Calu3 (cell line): ENCODE results near the gene DRICH1. TPM values are rescaled to one million over a fixed set of nuclear protein-coding genes. Genes with fewer than 3 reads are reported as not detected.
"Not testable (repeated sequence)": the region's sequence is repeated elsewhere in the genome, so short reads cannot be mapped to it uniquely, and the experiment has no call there.

Source experiments
- BruUV-seq: library from RNA; stranded (reverse); fragments of 400-500 nt; replicated peaks from 2 replicates; lab custom pipeline; 2021; lab: Mats Ljungman, UMichigan
- CTCF ChIA-PET: fragments of 300-600 bp; sonication (Branson Sonifier 250); formaldehyde crosslinking; loops from one replicate; lab custom pipeline; 2022; ENCODE audit warnings: antibody characterized with exemption; lab: Charles Lee
- DNase-seq: peaks from one replicate; pipeline ENCODE4 v3.0.0; 2022
- H3K27ac Mint-ChIP-seq: one replicate; pipeline ENCODE4 v1.8.0; 2022; ENCODE audit warnings: mixed read lengths; ENCODE audit not compliant: unreplicated experiment
- H3K27me3 Mint-ChIP-seq: one replicate; pipeline ENCODE4 v1.8.0; 2022; ENCODE audit warnings: mixed read lengths; ENCODE audit not compliant: unreplicated experiment
- H3K36me3 Mint-ChIP-seq: one replicate; pipeline ENCODE4 v1.8.0; 2022; ENCODE audit warnings: mild to moderate bottlenecking, moderate library complexity, mixed read lengths; ENCODE audit not compliant: insufficient read depth, unreplicated experiment
- H3K4me1 Mint-ChIP-seq: one replicate; pipeline ENCODE4 v1.8.0; 2022; ENCODE audit warnings: mild to moderate bottlenecking, low read depth, mixed read lengths; ENCODE audit not compliant: unreplicated experiment
- H3K4me3 Mint-ChIP-seq: one replicate; pipeline ENCODE4 v1.8.0; 2022; ENCODE audit warnings: mild to moderate bottlenecking, low read depth, moderate library complexity, mixed read lengths; ENCODE audit not compliant: unreplicated experiment
- H3K9me3 Mint-ChIP-seq: one replicate; pipeline ENCODE4 v1.8.0; 2022; ENCODE audit warnings: low read depth, mixed read lengths; ENCODE audit not compliant: unreplicated experiment
- intact Hi-C: fragments of 100-400 bp; cut with micrococcal nuclease; formaldehyde crosslinking; loops from one replicate; pipeline ENCODE4 v1.10.0; 2022; ENCODE audit not compliant: unreplicated experiment
- total RNA-seq: library from RNA; stranded (reverse); gene quantifications from 2 replicates; pipeline ENCODE4 v1.2.3, GENCODE V29; 2022
- TF ChIP-seq, protein P1 (sequence below): fragments of 200-600 bp; IDR thresholded peaks from one replicate; pipeline ENCODE4 v1.8.0; 2022; ENCODE audit warnings: antibody characterized with exemption; ENCODE audit not compliant: unreplicated experiment

Gene DRICH1
- total RNA-seq, 1 experiment from 2014 or later, result 1.1 TPM

DNA sequence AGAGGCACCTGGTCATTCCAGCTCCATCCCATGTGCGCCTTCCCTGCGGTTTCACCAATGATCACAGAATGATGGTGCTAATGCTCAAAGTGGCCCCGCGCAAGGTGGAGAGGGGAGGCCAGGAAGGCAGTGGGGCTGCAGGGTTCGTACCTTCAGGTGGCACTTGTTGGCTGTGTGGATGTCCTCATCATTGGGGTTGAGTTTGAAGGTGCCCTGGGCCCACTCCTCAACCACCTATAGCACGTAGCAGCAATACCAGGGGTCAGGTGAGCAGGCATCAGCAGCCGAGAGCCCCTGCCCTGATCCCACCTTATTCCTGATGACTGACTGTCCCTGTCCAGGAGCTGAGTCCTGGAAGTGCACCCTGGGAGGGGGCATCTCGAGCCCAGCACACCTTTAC lies 20.6 kb upstream of the DRICH1 start:
- intact Hi-C loops, result no loop called here
- Mint-ChIP-seq H3K4me1 (no peaks in the 10 kb centered on the region), H3K27me3 (no peaks in the 10 kb centered on the region), H3K27ac (no peak overlapping the region), H3K36me3 (no peaks in the 10 kb centered on the region), H3K4me3 (no peak overlapping the region), H3K9me3 (no peaks in the 10 kb centered on the region)
- no TSS peak for BruUV-seq
- DNase-seq, result no peak
- CTCF ChIA-PET, result no interaction called here
- TF ChIP-seq, protein P1, sequence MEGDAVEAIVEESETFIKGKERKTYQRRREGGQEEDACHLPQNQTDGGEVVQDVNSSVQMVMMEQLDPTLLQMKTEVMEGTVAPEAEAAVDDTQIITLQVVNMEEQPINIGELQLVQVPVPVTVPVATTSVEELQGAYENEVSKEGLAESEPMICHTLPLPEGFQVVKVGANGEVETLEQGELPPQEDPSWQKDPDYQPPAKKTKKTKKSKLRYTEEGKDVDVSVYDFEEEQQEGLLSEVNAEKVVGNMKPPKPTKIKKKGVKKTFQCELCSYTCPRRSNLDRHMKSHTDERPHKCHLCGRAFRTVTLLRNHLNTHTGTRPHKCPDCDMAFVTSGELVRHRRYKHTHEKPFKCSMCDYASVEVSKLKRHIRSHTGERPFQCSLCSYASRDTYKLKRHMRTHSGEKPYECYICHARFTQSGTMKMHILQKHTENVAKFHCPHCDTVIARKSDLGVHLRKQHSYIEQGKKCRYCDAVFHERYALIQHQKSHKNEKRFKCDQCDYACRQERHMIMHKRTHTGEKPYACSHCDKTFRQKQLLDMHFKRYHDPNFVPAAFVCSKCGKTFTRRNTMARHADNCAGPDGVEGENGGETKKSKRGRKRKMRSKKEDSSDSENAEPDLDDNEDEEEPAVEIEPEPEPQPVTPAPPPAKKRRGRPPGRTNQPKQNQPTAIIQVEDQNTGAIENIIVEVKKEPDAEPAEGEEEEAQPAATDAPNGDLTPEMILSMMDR, result no peak

DNA sequence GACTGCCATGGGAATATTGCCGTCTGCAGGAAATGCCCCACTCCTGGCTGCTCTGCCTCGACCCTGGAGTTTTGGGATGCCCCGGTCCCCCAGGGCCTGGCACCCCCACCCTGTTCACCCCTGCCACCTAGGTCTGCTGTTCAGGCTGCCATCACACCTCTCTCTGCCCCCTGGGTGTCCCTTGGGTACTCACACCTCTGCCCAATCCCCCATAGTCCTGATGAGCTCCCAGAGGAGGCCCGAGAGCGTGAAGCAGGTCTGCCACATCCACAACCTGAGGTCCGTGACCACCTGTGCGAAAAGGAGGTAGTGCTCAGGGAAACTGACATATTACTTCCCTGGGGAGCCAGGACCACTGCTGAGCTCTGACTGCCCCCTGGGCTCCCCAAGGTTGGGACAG lies 20.2 kb upstream of the DRICH1 start:
- TF ChIP-seq, protein P1, result no peak
- intact Hi-C loops, result no loop called here
- CTCF ChIA-PET, result no interaction called here
- H3K27ac Mint-ChIP-seq, result no peak overlapping the region
- H3K4me3 Mint-ChIP-seq, result no peak overlapping the region
- no peak for DNase-seq
- H3K36me3 Mint-ChIP-seq, result no peaks in the 10 kb centered on the region
- BruUV-seq, result no TSS peak
- H3K4me1 Mint-ChIP-seq, result no peaks in the 10 kb centered on the region
- H3K27me3 Mint-ChIP-seq, result no peaks in the 10 kb centered on the region
- H3K9me3 Mint-ChIP-seq, result no peaks in the 10 kb centered on the region

DNA sequence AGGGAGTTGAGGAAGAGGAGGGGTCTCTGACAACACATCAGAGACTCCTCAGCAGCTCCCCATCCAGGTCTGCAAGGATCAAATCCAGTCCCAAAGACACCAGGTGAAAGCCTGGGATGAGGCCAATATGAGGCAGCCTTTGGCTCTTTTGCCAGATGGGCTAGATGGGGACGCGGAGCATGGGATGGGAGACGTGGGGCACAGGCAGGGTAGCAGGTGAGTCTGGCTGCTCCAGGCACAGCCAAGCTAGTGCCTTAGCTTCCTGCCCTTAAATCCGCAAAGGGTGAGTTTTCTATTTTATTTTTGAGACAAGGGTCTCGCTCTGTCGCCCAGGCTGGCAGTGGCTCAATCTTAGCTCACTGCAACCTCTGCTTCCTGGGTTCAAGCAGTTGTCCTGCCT lies 19.6 kb upstream of the DRICH1 start:
- no peak for DNase-seq
- CTCF ChIA-PET, result no interaction called here
- Mint-ChIP-seq H3K27me3 (no peaks in the 10 kb centered on the region), H3K4me3 (no peak overlapping the region), H3K27ac (no peak overlapping the region), H3K9me3 (no peaks in the 10 kb centered on the region), H3K36me3 (no peaks in the 10 kb centered on the region), H3K4me1 (no peaks in the 10 kb centered on the region)
- no TSS peak for BruUV-seq
- intact Hi-C loops, result no loop called here
- TF ChIP-seq, protein P1, result no peak

DNA sequence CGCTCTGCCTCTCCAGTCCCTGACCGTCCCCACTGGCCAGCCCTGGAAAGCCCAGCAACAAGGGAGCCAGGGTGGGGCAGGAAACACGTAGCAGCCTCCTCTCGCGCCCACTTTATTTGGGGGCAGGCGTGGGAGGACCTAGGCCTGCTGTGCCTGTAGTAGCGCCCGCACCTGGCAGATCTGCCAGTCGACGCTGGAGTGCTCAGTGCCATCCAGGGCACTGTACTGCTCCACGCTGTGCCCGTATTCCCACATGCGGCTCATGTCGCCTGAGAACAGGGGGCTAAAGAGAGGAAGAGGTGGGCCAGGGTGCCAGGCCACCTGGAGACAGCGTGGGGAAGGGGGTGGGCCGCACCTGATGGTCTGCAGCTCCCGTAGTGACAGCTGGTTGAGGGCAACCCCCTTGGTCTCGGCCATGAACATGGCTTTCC lies 17.0 kb upstream of the DRICH1 start:
- no peaks in the 10 kb centered on the region for H3K27me3 Mint-ChIP-seq
- DNase-seq, result no peak
- no peaks in the 10 kb centered on the region for H3K36me3 Mint-ChIP-seq
- H3K4me1 Mint-ChIP-seq, result no peaks in the 10 kb centered on the region
- no peak overlapping the region for H3K27ac Mint-ChIP-seq
- intact Hi-C loops, result no loop called here
- BruUV-seq, result no TSS peak
- no peaks in the 10 kb centered on the region for H3K9me3 Mint-ChIP-seq
- no peak overlapping the region for H3K4me3 Mint-ChIP-seq
- CTCF ChIA-PET, result interaction anchor here (0.6 kb wide), 1 partner anchor 410 kb away, joined by 3 read pairs; no protein-coding TSS in a partner anchor
- TF ChIP-seq, protein P1, result no peak

DNA sequence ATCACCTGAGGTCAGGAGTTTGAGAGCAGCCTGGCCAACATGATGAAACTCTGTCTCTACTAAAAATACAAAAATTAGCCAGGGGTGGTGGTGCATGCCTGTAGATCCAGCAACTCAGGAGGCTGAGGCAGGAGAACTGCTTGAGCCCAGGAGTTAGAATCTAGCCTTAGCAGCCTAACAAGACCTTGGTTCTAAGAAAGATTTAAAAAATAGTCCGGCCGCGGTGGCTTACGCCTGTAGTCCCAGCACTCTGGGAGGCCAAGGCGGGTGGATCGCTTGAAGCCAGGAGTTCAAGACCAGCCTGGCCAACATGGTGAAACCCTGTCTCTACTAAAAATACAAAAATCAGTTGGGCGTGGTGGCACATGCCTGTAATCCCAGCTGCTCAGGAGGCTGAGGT lies 14.4 kb upstream of the DRICH1 start:
- DNase-seq, H3K4me1 Mint-ChIP-seq, H3K9me3 Mint-ChIP-seq, H3K27ac Mint-ChIP-seq, CTCF ChIA-PET, H3K36me3 Mint-ChIP-seq, H3K4me3 Mint-ChIP-seq, H3K27me3 Mint-ChIP-seq, intact Hi-C loops, BruUV-seq: not testable (repeated sequence)

DNA sequence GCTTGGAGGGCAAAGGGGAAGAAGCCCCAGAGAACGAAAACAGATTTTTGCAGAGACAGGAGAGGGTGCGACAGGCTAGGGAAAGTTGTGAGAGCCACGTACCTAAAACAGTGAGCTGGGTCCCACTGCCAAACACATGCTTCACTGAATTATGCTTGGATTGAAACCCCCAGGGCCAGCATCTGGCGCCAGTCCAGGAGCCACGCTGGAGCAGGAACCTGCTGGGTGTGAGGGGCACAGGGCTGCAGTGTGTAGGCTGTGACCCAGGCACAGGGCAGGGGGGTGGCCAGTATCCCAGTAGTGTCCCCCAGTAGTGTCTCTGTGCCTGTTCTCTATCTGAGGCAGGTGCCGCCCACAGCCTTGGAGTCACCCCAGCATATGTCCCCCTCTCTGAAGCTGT lies 8.1 kb upstream of the DRICH1 start:
- not testable (repeated sequence) for H3K4me3 Mint-ChIP-seq, H3K36me3 Mint-ChIP-seq

More for the DNA sequence above, 8.1 kb upstream of the DRICH1 start:
- DNase-seq, H3K27me3 Mint-ChIP-seq, H3K4me1 Mint-ChIP-seq, H3K9me3 Mint-ChIP-seq, intact Hi-C loops, BruUV-seq, H3K27ac Mint-ChIP-seq: not testable (repeated sequence)
- CTCF ChIA-PET, result interaction anchor here (0.6 kb wide), 1 partner anchor 281 kb away, joined by 3 read pairs; no protein-coding TSS in a partner anchor
